Mucosa of descending colon (tissue), 3 donors: Measurements from ENCODE around the gene NPC2. TPM values are rescaled to one million over a fixed set of nuclear protein-coding genes. Genes with fewer than 3 reads are reported as not detected.

Source experiments
- ATAC-seq: fragments of 200-7000 bp; cut with Tn5 transposase; one replicate; pipeline ENCODE4 v1.9.1; 2020; ENCODE audit warnings: mild to moderate bottlenecking, moderate library complexity
- DNase-seq, 3 donors: peaks; one replicate each; pipeline ENCODE4 v3.0.0-alpha.2; 2020
- H3K36me3 ChIP-seq: fragments of 200-600 bp; one replicate; pipeline ENCODE4 v1.8.0; 2021; ENCODE audit warnings: low read depth, mild to moderate bottlenecking
- H3K4me1 ChIP-seq: fragments of 200-600 bp; one replicate; pipeline ENCODE4 v1.8.0; 2021; ENCODE audit warnings: low read depth, mild to moderate bottlenecking
- H3K4me3 ChIP-seq: fragments of 200-600 bp; one replicate; pipeline ENCODE4 v1.8.0; 2021; ENCODE audit warnings: mild to moderate bottlenecking
- H3K9me3 ChIP-seq: fragments of 200-600 bp; one replicate; pipeline ENCODE4 v1.8.0; 2021; ENCODE audit warnings: mild to moderate bottlenecking
- CTCF ChIP-seq: fragments of 200-600 bp; IDR thresholded peaks from one replicate; pipeline ENCODE4 v1.8.0; 2022; ENCODE audit warnings: antibody characterized with exemption, mild to moderate bottlenecking
- intact Hi-C, 2 donors: fragments of 100-400 bp; cut with DNase I in 1 of 2; cut with micrococcal nuclease in 1 of 2; formaldehyde crosslinking; loops; one replicate each; pipeline versions ENCODE4 v1.11.0 to v1.11.1; 2022; cut with DNase I, micrococcal nuclease
- total RNA-seq, 3 donors: library from RNA; stranded (reverse); fragmentation: NEBNext Ultra II Directional in 2 of 3; extraction: Animal tissue kit (Norgen Biotek cat#: 25700) in 2 of 3; gene quantifications; one replicate each; pipeline versions ENCODE4 v1.2.1 to v1.2.4, GENCODE V29; 2021 to 2023
- donor health status: DM: no; HTN: no; CAD: no; lungs with moderate emphysema.
- donor health status: DM: no; HTN: no; CAD: no.
- donor health status: DM: no; HTN: yes; CAD: no.

The NPC2 gene
- total RNA-seq, 3 donors from 2014 or later, result 150 to 212 (median 168) TPM

- Histone ChIP-seq H3K4me3 (no peak overlapping the region), H3K9me3 (no peaks in the 10 kb centered on the region), H3K36me3 (no peaks in the 10 kb centered on the region), H3K4me1 (no peaks in the 10 kb centered on the region)
- DNase-seq (peak in 2 of 3 donors; percentile 44 to 46), ATAC-seq (peak; percentile 29)
- intact Hi-C loops, result no loop called here
- TF ChIP-seq CTCF, result no peak
Observed at GRCh38 chr14:74501135-74501614, 8.1 kb upstream of the NPC2 start.

DNA sequence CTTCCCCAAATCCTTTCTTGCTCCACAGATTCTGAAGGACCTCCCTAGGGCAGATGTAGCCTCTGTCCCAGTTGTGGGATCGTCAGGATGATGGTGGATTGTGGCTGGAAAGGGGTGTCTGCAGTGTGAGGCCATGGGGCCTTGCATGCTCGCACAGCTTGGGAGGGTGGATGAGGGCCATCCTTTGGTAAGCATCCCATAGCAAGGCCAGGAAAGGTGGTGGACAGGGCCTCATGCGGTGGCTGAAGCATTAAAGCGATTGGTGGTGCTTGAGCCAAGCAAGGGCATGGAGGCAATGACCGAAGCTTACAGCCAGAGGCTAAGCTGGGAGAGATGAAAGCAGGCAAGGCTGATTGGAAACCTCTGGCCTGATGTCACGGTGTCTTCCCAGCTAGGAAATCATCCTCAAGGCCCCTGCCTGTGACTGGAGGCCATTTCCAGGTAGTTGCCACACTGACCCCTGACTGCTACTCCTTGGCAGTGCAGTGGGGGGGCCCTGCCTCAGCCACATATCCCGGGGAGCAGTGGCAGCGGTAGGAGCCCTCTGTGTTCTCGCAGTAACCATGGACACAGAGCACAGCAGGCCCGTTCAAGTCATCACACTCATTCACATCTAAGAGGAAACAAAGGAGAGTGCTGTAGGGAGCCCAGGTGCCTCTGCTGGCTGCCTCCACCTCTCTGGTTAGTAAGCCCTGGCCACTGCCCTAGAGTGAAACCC, 7.5 kb upstream of the NPC2 start:
- no peak for TF ChIP-seq CTCF
- Histone ChIP-seq H3K4me3 (no peak overlapping the region), H3K9me3 (no peaks in the 10 kb centered on the region), H3K36me3 (no peaks in the 10 kb centered on the region), H3K4me1 (no peaks in the 10 kb centered on the region)
- DNase-seq, result peak in 1 of 3 donors; percentile 19
- intact Hi-C loops, result no loop called here
- no peak for ATAC-seq

GRCh38 chr14:74495356-74495755, 2.3 kb upstream of the NPC2 start:
- no peaks in the 10 kb centered on the region for H3K36me3 ChIP-seq
- peaks cover 18% of the 10 kb centered on the region for H3K4me1 ChIP-seq
- intact Hi-C loops, result no loop called here
- ATAC-seq, result no peak
- no peak for DNase-seq
- no peaks in the 10 kb centered on the region for H3K9me3 ChIP-seq
- TF ChIP-seq CTCF, result no peak
- H3K4me3 ChIP-seq, result no peak overlapping the region

GRCh38 chr14:74493343-74494261, 497 bp upstream of the NPC2 start, which contains the start of gene ISCA2:
Gene ISCA2 (plus strand): TSS chr14:74493765. CDS start chr14:74493775, 10 bp downstream.
- DNase-seq (peak; percentile 100), ATAC-seq (peak; percentile 94)
- H3K4me1 ChIP-seq, result peaks cover 18% of the 10 kb centered on the region
- intact Hi-C loops, result no loop called here
- H3K36me3 ChIP-seq, result no peaks in the 10 kb centered on the region
- no peak for TF ChIP-seq CTCF
- no peaks in the 10 kb centered on the region for H3K9me3 ChIP-seq
- H3K4me3 ChIP-seq, result peak within 1 kb of the TSS; percentile 45

GRCh38 chr14:74491956-74492775, 939 bp downstream of the NPC2 start:
- Histone ChIP-seq H3K4me1 (peaks cover 18% of the 10 kb centered on the region), H3K9me3 (no peaks in the 10 kb centered on the region), H3K36me3 (no peaks in the 10 kb centered on the region), H3K4me3 (peak overlapping the region; percentile 25)
- TF ChIP-seq CTCF, result no peak
- peak in 1 of 3 donors; percentile 34 for DNase-seq
- intact Hi-C loops, result no loop called here
- ATAC-seq, result no peak
